HG02763 (cell line): ENCODE data around the gene PIGW.
A peak's percentile ranks its signal among the peaks of the same experiment; 100 is the strongest.

Experiments
- ATAC-seq: cut with Tn5 transposase; IDR thresholded peaks from one replicate; pipeline ENCODE4 v1.9.1; 2021; ENCODE audit warnings: mild to moderate bottlenecking, moderate library complexity; ENCODE audit not compliant: unreplicated experiment

Gene PIGW

DNA sequence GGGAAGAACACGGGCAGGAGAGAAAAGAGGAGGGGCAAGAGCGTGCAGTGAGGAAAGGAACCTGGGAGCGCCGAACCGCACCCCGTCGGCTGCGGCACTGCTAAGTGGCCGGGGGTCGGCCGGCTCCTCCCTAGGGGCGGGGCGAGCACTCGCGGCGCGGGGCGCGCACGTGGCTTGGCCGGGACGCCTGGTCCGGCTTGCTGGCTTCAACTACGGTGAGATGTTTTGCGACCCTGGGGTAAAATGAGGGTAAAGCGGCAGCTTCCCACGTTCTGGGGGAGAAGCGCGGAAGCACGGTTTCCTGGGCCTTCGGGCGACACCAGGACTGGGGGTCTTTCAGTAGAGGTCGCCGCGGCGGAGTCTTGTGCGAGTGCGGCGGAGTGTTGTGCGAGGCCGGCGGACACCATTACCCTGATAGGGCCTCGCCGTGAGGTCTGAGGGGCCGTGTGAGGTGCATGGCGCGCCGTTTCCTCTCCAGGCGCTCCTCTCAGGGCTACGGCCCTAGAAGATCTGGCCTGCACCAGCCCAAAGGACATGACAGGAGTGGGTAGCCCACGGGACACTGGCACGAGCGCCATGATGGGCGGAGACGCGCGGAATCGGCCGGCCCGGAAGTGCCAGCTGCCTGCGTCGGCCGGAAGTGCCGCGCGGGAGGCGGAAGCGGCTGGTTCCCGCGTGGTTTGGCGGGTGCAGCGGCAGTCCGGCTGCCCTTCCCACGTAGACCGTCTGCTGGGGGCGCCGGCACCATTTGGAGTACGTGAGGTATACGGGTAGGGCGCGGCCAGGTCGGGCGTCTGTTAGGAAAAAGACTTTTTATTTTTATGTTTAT lies at the start of gene PIGW, which contains the start of gene MYO19:
Gene PIGW (plus strand): TSS at position 148 of the 829 bp plus-strand sequence. CDS start 2,115 bp downstream, outside the sequence.
Gene MYO19 (minus strand): TSS at position 29 of the 829 bp plus-strand sequence. CDS start 2,330 bp downstream, outside the sequence.
- ATAC-seq: peak; percentile 77

DNA sequence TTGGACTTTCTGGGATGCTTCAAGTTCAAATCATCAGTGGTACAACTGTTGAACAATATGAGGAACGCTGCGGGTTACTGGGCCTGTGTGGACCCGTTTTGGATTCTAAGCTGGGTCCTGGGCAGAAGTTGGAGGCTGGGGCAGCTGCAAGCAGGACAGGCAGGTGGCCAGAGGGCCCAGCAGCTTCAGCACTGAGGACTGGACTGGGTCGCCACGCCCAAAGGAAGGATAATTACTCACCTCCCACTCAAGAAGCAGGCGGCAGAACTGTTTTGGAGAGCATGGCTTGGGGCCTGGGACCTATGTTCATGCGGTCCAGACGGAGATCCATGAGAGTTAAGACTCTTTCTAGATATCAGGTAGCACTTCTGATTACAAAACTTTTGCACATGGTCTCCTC lies 49.8 kb upstream of the PIGW start:
- no peak for ATAC-seq

GRCh38 chr17:36485805-36486203 lies 49.0 kb upstream of the PIGW start:
- ATAC-seq: no peak

GRCh38 chr17:36486204-36487194 lies 48.3 kb upstream of the PIGW start, which contains the start of gene ZNHIT3:
Gene ZNHIT3 (plus strand): TSS chr17:36486681. CDS start chr17:36486700, 19 bp downstream.
- peak; percentile 87 for ATAC-seq

GRCh38 chr17:36493956-36494355 lies 40.8 kb upstream of the PIGW start:
- ATAC-seq: no peak

DNA sequence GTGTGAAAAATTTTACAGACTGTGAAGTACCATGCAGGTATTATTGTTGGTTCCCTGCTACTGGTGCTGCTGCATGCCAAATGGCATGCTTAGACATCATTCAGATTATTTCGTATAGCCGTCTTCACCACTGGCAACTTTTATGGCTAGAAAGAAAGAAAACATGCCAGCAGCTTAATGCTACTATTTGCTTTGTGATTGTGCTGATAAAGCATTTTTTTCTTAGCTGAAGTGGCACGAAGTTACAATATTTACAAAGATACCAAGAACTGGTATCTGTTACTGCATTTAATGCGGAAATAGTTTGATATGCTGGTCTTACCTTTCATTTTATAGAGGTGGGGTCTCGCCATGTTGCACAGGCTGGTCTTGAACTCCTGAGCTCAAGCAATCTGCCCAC lies 40.1 kb upstream of the PIGW start:
- no peak for ATAC-seq

GRCh38 chr17:36495076-36495578 lies 39.7 kb upstream of the PIGW start:
- no peak for ATAC-seq

- no peak for ATAC-seq
Measured at GRCh38 chr17:36496018-36496789, 38.6 kb upstream of the PIGW start.

DNA sequence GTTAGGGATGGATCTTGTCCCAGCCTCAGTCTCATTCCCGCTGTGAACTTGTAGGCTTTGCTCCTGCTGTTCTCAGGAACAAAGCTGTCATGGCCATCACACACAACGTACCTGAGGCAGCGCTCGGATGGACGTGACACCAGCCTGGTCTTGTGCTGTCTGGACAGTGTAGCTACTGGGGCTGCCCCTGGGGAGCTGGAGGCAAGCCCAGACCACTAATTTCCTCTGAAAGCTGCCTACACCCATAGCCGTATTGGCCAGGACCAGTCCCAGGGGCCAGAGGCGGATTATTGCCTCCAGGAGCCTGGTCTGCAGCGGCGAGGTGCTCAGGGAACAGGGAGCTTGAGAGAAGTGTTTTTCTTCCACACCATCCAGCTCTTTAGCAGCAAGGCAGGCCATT lies 36.6 kb upstream of the PIGW start:
- ATAC-seq: no peak

- no peak for ATAC-seq
Measured at GRCh38 chr17:36498560-36499300, 36.1 kb upstream of the PIGW start.

- ATAC-seq: no peak
Measured at GRCh38 chr17:36500745-36501225, 34.0 kb upstream of the PIGW start.

DNA sequence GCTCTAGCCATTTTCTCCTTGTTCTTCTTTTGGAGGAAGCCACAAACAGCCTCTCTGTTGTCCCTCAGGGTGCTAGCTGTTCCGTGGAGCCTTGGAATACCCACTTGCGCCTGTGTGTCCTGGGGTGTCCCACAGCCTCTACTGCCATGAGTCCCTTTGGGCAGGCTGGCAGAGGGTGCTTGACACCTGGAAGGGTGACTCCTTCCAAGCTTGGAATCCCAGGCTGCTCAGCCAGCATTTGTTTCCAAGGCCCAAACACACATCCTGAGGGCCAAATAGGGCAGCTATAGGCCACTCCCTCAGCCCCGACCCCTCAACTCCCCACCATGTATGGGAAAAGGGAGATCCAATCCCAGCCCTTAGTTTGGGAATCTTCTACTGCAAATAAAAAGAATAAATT lies 33.4 kb upstream of the PIGW start:
- no peak for ATAC-seq

GRCh38 chr17:36501963-36502362 lies 32.8 kb upstream of the PIGW start:
- no peak for ATAC-seq

DNA sequence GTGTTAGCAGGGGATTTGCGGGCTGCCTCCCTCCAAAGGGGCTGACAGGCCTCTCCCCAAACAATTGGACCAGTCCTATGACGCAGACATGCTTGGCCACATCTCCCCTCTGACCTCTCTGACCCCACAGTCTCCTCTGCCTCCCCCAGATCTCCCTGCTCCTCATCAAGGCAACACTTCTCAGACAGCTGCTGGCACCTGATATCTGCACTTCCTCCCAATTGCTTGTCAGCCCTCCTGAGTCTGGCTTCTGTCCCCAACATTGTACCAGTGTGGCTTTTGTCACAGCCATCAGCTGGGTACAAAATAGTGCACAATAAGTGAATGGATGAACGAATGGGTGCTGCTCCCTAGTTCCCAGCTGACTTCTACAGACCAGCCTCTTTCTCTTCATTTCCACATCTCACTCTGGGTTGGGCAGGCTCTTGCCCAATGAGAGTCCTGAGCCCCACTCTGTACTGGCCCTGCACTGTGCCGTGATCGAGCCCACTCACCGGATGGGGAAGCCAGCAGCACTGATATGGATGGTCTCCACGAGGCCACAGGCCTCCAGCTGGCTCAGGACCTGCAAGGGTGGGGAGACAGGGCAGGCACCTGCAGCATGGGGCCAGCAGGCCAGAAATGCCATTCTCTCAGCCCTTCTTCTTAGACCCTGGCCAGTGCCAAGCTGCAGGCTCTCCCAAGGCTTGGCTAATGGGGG lies 31.2 kb upstream of the PIGW start:
- ATAC-seq: no peak

DNA sequence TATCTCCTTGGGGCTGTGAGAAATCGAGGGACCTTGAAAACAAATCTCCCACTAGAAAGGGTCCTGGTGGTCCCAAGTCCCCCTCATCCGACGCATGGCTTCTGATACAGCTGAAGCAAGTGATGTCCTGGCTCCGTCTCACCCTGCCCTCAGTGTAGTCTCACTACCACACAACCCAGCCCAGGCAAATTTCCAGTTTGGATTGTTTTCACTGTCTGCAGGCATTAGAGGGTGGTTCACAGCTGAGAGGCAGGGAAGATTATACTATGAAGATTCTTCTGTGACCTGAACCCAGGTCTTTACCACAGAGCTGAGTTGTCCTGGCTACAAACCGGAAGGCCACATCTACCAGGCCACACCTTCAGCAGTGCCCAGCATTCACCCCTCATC lies 30.6 kb upstream of the PIGW start:
- ATAC-seq: no peak

DNA sequence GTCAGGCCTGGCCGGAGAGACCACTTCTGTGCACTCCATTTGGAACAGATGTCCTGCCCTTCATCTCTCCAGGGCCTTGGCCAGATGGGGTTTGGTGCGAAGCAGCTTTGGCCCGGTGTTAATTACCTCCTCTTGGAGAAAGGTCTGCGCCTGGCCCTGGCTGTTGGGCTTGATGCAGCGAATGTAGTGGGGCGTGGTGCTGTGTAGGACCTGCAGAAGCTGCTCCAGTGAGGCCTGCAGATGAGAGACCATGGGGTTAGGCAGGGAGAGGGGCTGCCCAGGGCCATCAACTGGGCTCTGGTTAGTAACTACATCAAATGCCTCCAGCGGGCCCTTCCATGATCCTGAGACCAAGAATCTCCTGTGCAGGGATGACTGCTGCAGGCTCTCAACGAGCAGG lies 29.6 kb upstream of the PIGW start:
- no peak for ATAC-seq

GRCh38 chr17:36506249-36506826 lies 28.4 kb upstream of the PIGW start:
- no peak for ATAC-seq

GRCh38 chr17:36506831-36507230 lies 28.0 kb upstream of the PIGW start:
- ATAC-seq: no peak

DNA sequence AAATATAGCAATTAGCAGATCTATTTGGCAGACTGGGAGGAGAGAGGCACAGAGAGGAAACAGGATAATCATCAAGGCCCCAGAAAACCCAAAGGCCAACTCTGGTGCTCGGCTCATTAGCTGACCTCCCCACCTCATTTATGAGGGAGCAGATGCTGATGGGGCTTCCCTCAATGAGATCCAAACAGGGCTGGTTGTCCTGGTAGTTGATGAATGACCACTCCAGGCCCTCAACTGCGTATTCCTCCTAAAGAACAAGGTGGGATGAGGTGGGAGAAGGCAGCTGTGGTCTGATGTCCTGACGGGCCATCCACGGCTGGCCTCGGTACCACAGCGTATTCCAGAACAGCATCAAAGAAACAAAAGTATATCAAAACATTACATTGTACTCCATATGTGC lies 27.5 kb upstream of the PIGW start:
- no peak for ATAC-seq
